ENCODE results near the gene COBLL1.
"Not testable (repeated sequence)": the region's sequence is repeated elsewhere in the genome, so short reads cannot be mapped to it uniquely, and the experiment has no call there.

The COBLL1 gene

DNA sequence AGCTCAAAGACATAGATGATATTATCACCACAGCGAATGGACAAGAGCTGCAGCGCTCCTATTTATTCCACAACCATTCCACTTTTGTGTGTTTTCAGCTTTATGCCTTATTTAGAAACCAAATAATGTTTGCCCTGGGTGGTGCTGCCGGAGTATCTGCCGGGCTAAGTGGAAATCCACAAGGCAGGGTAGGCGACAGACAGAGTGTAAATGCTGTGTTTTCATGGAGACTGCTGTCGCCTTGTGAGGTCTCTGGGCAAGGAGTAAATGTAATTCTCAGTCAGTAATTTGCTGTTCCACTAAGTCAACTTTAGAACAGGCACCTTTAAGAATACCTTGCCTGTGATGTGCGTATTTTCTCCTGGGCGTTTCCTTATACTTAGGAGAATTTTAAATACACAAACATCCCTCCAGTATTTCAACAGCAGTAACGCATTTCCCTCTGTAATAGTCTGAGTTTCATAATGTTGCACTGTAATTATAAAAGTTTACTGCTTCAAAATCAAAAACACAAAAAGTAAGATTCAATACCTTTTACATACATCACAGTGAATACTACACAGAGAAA is 60.9 kb downstream of the COBLL1 start:
- no peak for DNase-seq

GRCh38 chr2:164779383-164780057 is 62.1 kb downstream of the COBLL1 start:
- no peak for DNase-seq

- DNase-seq, result no peak
These were observed 62.9 kb downstream of the COBLL1 start for GRCh38 chr2:164778723-164779122.

DNA sequence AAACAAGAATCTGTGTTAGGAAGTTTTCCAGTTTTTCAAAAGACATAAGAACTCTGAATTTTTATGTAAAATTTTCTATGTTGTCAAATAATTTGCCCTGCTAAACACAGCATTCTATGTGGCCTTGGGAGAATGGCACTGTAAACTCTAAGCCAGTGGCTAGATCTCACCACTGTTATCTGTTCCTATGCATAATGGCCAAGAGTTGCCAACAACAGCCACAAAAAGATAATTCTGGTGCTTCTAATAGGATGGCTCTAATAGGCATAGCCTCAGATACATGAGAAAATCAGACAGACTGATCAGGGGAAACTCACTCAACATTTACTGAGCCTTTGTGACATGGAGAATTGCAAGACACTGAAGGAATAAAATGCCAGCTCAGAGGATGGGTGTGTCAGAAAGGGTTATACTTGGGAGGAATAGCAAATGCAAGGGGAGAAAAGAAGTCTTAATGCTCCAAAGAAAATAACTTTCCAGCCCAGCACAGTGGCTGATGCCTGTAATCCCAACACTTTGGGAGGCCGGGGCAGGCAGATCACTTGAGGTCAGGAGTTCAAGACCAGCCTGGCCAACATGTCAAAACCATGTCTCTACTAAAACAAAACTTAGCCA is 63.7 kb downstream of the COBLL1 start:
- no peak for DNase-seq

DNA sequence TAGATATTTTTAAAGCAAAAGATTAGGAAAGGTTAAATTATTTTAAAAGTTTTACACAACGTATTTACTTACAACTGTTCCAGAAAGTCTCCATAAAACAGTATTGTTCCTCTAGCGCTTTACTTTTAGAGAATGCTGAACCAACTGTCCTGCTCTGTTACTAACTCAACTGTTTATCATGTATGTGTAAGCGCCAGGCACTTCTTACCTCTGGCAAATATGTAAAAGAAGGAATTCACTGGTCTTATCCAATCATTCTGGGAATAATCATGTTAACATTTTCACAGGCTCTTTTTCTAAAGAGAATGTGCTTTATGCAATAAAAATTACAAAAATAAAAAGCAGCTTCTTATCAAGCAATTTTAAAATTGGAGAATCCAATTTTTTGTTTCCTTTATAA is 68.0 kb downstream of the COBLL1 start:
- DNase-seq, result no peak

DNA sequence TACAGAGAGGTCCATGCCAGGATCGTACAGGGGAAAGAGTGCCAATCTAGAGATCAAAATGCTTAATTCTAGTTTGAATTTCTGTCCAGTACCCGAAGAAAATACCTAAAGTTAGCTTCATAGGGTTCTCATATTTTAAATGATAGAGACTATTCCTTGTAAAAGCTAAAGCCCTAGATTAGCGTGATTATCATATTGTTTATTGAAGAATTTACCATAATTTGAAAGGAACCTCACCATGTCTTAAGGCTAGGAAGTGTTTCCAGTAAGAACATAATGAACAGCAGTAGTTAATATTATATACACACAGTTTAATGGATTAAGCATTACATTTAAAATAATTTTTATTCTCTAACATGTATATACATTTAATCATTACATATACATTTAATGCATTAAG is 68.5 kb downstream of the COBLL1 start:
- DNase-seq, result no peak

DNA sequence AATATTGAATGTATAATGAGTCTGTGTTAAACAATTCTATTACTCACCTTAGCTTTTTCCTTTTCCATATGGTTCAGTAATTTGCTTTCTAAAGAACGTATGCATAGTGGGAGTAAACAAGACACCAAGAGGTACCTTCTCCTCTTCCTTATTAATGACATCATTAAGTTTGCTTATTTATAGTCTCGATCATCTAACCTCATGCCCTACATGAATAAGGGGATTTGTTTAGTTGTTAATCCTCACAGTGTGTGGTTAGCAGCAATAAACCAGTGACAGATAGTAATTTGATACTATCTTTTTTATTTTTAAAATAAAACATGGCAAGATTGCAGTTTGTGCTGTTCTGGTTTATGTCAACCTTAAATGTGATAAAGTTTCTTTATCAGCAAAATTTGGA is 69.7 kb downstream of the COBLL1 start:
- DNase-seq, result no peak

GRCh38 chr2:164770421-164770916 is 71.2 kb downstream of the COBLL1 start:
- DNase-seq, result no peak

DNA sequence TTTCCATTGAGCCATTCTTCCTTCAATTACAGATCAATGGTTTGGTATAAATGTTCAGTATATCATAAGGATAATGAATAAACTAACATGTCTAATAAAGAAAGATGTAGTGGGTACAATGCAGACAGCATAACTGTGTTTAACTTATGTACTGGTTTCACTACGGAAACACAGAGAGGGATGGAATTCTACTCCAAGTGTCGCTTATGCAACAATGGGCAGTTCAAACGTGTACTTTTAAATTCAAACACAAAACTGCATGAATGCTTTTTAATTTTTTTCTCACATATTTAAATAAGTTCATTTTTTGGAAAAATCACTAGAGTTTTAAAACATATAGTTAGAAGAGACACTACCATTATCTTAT is 74.7 kb downstream of the COBLL1 start:
- DNase-seq, result no peak

DNA sequence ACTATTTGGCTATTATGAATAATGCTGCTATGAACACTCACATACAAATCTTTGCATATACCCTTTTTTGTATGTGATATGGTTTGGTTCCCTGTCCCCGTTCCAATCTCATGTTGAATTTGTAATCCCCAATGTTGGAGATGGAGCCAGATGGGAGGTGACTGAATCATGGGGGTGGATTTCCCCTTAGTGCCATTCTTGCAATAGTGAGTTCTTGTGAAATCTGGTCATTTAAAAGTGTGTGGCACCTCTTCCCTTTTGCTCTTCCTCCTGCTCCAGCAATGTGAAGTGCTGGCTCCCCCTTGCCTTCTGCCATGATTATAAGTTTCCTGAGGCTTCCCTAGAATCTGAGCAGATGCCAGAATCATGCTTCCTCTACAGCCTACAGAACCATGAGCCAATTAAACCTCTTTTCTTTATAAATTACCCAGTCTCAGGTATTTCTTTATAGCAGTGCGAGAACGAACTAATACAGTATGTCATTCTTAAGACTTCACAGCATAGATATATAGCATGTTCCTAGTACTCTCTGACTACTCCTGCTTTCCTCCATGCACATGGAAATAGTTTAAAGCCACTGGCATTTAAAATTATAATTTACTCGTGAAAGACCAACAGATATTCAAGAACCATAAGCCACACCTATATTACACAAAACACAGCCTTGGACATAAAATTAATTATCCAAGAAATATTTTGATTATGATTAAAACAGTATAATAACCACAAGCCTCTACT is 75.2 kb downstream of the COBLL1 start:
- no peak for DNase-seq

DNA sequence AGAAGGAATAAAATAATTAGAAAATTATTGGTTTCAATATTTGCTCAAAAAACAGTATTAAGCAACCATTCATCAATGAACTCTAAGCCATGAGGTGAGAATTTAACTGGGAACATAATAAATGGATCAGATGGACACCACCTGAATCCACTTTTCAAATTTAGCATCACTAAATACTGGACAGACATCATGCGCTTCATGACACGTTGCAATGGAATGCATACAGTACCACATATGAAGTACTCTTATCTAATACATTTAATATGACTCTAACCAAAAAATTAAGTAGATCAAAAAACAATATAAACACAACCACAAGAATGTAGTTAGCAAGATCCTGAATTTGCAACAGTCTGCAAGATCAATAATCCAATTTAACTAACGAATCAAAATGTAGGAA is 76.6 kb downstream of the COBLL1 start:
- no peak for DNase-seq

DNA sequence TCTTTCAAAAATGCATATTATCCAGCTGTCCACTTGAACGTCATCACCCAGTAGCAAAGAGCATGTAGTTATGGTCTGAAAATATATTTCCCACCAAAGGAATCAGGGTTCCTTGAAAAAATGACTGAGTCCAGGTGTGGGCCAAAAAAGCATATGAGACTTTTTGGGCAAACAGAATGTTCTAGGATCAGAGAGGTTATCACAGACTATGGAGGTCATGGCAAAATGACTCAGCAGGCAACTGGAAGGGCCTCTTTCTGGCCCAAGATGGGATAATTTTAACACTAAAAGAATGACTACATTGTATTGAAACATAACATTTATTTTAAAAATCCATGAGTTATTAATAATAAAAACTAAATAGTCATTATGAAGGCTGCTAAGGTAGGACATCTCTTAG is 77.1 kb downstream of the COBLL1 start:
- DNase-seq, result no peak

DNA sequence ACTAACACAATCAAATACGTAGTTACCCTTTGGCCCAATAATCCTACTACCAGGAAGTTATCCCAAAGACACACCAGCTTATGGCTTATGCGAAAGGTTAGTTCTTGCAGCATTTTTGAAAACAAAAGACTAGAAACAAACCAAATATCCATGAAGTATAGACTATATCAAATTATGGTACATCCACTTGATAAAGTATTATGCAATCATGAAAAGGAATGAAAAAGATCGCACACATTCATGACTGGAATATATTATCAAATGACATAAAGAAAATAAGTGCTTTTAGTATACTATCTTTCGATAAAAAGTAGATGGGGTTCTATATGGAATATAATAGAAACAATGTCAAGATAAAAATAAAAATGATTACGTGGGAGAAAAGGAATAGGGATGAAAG is 78.2 kb downstream of the COBLL1 start:
- DNase-seq, result no peak

DNA sequence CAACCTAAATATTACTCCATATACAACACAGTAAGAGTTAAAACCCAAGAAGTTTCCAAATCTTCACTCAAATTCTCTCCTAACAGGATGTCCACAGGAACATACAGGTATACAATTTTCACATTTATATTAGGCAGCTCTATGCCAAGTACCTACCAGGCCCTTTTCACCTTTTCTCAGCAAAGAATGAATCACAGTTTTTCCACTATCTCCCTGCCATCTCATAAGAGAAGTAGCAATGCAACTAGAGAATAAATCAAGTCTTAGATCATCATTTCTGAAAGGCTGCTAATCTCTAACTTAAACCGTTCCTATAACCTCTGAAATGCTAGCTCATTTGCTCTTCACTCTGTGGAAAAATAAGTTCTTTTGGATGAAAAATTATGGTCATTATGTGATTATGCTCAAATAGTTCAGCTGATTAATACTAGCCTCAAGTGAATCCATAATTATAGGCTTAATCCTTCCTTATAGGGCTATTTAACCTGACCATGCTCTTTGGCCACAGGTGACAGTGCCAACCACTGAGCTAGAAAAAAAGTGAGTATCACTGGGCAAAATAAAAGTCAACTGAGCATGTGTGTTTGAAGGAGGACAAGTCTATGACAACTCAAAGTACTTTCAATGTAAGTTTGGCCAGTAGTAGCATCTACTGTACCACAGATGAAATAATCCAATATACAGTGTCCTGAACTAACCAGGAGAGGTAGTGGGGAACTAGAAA is 79.7 kb downstream of the COBLL1 start:
- no peak for DNase-seq

- DNase-seq, result not testable (repeated sequence)
These were observed 80.4 kb downstream of the COBLL1 start for GRCh38 chr2:164761201-164761600.

GRCh38 chr2:164760179-164760578 is 81.4 kb downstream of the COBLL1 start:
- no peak for DNase-seq

DNA sequence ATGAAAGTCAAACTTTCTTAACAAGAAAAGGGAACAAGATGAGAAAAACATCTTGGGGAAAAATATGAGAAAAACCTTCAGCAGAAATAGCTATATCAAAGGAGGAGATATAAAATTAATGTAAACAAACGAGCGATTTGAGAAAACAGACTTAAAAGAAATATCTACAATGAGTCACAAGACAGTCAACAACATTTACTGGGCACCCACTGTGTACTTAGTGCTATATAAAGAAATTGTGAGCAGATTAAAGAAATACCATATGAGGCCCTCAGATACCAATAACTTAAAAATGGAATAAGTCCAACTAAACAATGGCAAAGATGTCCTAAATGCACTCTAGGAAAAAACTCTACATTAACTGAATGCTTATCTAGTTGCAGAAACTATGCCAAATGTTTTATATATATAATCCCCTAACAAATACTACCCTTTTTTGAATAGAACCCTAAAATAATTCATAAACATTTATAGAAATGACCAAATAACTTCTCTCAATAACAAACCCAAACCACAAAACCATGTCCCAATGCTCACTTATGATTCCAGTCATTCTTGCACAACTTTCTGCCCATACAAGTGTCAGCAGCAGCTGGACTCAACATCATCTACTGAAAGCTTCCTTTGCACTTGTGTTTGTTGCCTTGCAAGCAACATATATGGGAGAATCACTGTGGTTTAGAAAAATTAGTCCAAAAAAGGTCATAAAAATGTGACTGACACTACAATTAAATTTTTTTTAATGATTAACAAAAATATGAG is 83.5 kb downstream of the COBLL1 start:
- no peak for DNase-seq

DNA sequence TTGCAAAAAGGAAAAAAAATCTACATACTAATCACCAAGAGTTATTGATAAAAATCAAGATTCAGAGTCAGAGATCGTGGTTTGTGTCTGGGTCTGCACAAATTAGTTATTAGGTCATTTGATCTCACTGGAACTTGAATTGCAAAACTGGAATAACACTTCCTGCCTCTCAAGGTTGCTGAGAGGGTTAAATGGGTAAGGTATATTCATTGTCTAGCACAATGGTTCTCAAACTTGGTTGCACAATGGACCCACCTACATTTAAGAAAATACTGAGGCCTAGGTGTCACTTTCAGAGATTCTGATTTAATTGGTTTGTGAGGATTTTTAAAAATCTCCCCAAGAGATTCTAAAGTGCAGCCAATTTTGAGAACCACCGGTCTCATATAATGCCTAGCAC is 84.8 kb downstream of the COBLL1 start:
- DNase-seq, result no peak

- DNase-seq, result no peak
These were observed 85.7 kb downstream of the COBLL1 start for GRCh38 chr2:164755952-164756351.

GRCh38 chr2:164754157-164755093 is 87.2 kb downstream of the COBLL1 start:
- no peak for DNase-seq

DNA sequence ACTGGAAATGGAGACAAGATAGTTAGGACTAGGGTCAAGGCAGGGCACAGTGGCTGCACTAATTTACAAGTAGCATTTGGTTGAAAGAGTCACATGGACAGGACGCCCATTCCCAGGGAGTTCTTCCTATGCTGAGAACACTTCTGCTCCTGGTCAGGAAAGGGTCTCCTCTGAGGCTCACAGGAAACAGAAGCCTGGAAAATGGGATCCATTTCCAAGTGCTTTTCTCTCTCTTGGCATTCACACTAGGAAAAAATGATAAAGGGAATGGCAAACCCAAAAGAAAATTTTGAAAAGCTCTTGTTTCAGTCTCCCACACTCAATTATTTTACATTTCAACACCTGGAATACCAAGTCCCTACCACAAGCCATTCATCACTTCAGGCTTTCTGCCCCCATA is 88.7 kb downstream of the COBLL1 start:
- DNase-seq, result no peak

Measured in islet precursor cell (in vitro differentiated cells).